GM12801 (cell line): ENCODE data around the gene EPHB1.

Experiments used
- TF ChIP-seq, protein P1 (sequence below): IDR thresholded peaks from one replicate; pipeline ENCODE4 v1.5.1; 2011; ENCODE audit warnings: control low read depth; ENCODE audit not compliant: insufficient read length; ENCODE audit errors: extremely low read depth

Gene EPHB1

DNA sequence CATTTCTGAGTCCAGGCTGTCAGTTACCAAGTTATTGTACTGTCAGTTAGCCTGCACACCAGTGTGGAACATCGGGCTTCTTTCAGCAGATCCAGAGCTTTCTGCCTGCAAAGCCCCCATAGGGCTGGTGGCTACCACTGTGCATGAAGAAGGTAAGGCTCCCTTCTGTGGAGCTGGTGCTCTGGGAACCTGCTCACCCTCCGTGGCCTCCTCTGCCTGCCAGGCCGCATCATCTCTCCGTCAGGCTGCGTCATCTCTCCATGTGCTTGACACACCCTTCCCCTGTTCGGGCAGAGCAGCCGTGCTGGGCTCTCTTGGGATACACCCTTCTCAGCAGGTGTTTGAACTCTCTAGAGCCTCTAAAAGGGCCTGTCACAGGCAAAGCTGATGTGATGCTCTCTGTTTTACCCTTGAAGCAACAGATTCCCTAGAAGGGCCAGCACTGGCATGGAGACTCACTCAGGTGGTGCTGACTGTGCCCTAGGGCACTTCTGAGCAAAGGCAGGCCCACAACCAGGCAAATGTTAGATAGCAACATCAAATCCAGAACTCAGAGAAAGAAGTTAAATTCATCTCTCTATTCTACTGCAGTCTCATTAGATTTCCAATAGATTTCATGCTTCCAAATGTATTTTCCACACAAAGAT, 261.1 kb downstream of the EPHB1 start:
- TF ChIP-seq, protein P1, sequence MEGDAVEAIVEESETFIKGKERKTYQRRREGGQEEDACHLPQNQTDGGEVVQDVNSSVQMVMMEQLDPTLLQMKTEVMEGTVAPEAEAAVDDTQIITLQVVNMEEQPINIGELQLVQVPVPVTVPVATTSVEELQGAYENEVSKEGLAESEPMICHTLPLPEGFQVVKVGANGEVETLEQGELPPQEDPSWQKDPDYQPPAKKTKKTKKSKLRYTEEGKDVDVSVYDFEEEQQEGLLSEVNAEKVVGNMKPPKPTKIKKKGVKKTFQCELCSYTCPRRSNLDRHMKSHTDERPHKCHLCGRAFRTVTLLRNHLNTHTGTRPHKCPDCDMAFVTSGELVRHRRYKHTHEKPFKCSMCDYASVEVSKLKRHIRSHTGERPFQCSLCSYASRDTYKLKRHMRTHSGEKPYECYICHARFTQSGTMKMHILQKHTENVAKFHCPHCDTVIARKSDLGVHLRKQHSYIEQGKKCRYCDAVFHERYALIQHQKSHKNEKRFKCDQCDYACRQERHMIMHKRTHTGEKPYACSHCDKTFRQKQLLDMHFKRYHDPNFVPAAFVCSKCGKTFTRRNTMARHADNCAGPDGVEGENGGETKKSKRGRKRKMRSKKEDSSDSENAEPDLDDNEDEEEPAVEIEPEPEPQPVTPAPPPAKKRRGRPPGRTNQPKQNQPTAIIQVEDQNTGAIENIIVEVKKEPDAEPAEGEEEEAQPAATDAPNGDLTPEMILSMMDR, result no peak

DNA sequence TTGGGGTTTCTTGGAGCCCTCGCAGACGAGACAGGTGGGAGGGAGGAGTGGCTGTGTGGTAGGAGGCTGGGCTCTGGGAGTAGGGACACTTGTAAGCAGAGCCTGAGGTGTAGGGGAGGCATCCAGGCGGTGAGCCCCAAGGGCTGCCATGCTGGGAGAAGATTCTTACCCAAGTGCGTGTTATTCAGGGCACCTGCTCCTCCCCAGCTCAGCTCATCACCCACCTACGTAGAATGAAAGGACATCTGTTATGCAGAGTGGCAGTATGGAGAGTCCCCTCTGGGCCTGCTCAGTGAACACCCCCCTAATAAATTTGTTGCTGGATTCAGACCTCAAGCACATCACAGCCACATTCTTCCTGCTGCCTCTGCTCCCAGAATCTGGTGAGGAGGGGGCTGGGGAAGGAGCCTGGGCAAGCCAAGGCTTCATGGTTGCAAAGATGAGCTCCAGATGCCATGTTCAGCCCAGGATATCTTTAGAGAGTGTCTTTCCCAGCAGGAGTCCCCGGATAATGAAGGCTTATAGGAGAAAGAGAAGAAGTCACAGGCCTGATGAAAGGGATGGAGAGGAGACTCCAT, 261.8 kb downstream of the EPHB1 start:
- TF ChIP-seq, protein P1, result no peak

GRCh38 chr3:135057996-135058395, 262.9 kb downstream of the EPHB1 start:
- TF ChIP-seq, protein P1, result no peak

GRCh38 chr3:135059580-135059979, 264.5 kb downstream of the EPHB1 start:
- TF ChIP-seq, protein P1, result no peak

- TF ChIP-seq, protein P1, result no peak
These were observed 273.0 kb downstream of the EPHB1 start for GRCh38 chr3:135068011-135068410.

DNA sequence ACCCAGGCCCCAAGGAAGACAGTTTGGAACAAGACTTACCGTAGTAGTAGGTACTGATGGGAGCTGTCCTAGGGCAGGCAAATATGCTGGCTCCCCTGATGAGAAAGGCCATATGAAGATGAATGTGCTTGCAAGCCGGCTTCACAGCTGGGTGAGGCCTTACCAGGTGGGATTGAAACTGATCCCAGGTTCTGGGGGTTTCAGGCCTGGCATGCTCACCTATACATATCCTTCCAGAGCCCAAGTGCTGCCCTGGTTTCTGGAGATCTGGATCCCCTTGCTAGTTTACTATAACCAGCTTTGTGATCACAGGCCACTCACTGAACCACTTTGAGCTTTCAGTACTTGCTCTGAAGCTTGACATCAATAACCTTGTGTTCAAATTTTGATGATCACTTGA, 274.3 kb downstream of the EPHB1 start:
- TF ChIP-seq, protein P1, result no peak

- TF ChIP-seq, protein P1, result no peak
These were observed 276.4 kb downstream of the EPHB1 start for GRCh38 chr3:135071483-135071882.
